Measurements from ENCODE around the gene STK32B. TPM values are rescaled to one million over a fixed set of nuclear protein-coding genes. Genes with fewer than 3 reads are reported as not detected.

STK32B gene
- total and polyA plus RNA-seq, 9 donors: 0.35 to 3.0 (median 1.2) TPM

DNA sequence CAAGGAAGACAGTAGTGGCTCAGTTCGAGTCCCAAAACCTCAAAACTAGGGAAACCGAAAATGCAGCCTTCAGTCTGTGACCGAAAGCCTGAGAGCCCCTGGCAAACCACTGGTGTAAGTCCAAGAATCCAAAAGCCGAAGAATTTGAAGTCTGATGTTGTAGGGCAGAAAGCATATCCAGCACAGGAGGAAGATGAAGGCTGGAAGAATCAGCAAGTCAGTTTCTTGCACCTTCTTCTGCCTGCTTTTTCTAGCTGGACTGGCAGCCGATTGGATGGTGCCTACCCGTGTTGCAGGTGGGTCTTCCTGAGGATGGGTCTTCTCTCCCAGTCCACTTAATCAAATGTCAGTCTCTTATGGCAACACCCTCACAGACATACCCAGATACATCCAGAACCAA is 95.0 kb downstream of the STK32B start:
- Histone ChIP-seq H3K27me3 (no peaks in the 10 kb centered on the region), H3K4me3 (no peak overlapping the region), H3K36me3 (no peaks in the 10 kb centered on the region), H3K9me3 (no peaks in the 10 kb centered on the region), H3K4me1 (ENCODE audit: insufficient read depth) (no peaks in the 10 kb centered on the region), H3K27ac (no peak overlapping the region)
- 77 to 91% (median 82%) methylated on average over 6 of the region's 6 CpGs for WGBS, 3 donors
- DNase-seq: no peak
- intact Hi-C loops (cut with DNase I): no loop called here
- TF ChIP-seq EP300 (IDR thresholded peaks at IDR 0.05): no peak
- TF ChIP-seq POLR2A (IDR thresholded peaks at IDR 0.05): no peak
- no peak for TF ChIP-seq CTCF (IDR thresholded peaks at IDR 0.05)

DNA sequence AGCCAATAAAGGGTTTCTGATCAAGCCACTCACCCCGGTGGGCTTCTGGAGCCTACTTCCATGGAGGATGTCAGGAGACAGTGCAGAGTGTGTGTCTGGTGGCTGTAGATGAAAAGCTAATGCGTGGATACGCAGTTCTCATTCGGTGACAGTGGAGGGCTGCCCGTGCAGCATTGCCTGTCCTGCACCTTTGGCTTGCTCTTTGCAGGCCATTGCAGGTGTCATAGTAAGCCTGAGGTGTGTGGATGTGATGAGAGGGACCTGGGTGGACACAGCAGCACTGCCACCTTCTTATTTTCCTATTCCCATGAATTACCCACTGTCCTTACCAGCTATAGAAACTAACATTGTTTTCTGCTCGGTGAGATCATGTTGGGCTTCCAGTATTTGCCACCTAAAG is 101.2 kb downstream of the STK32B start:
- Histone ChIP-seq H3K4me1 (ENCODE audit: insufficient read depth) (no peaks in the 10 kb centered on the region), H3K9me3 (no peaks in the 10 kb centered on the region), H3K27me3 (no peaks in the 10 kb centered on the region), H3K27ac (no peak overlapping the region), H3K36me3 (no peaks in the 10 kb centered on the region), H3K4me3 (no peak overlapping the region)
- WGBS, 3 donors: 80 to 91% (median 87%) methylated on average over 6 of the region's 6 CpGs
- intact Hi-C loops (cut with DNase I): no loop called here
- no peak for DNase-seq
- TF ChIP-seq CTCF (IDR thresholded peaks at IDR 0.05) (no peak), POLR2A (IDR thresholded peaks at IDR 0.05) (no peak), EP300 (IDR thresholded peaks at IDR 0.05) (no peak)

DNA sequence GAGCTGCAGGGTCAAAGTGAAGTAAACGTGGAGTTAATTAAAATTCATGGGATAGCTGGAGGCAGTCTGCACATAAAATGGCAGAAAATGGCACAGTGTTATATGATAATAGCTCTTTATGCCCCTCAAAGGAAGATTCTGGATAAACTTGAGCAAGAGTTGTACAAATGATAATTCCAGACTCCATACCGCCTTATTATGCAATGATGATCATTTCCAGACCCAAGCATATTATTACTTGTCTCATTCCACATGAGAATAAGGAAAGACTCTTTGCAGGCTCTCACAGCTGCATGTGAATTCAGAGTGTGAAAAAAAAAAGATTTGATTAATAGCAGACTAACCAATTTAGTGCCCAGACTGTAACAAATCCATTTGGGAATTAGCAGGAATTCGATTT is 105.4 kb downstream of the STK32B start:
- H3K9me3 ChIP-seq: no peaks in the 10 kb centered on the region
- 52 to 66% (median 53%) methylated on average over 3 of the region's 3 CpGs for WGBS, 3 donors
- H3K36me3 ChIP-seq: no peaks in the 10 kb centered on the region
- no peaks in the 10 kb centered on the region for H3K27me3 ChIP-seq
- intact Hi-C loops (cut with DNase I): no loop called here
- no peak overlapping the region for H3K27ac ChIP-seq
- H3K4me3 ChIP-seq: no peak overlapping the region
- TF ChIP-seq EP300 (IDR thresholded peaks at IDR 0.05) (no peak), CTCF (IDR thresholded peaks at IDR 0.05) (no peak), POLR2A (IDR thresholded peaks at IDR 0.05) (no peak)
- no peaks in the 10 kb centered on the region for H3K4me1 ChIP-seq (ENCODE audit: insufficient read depth)
- no peak for DNase-seq

GRCh38 chr4:5157791-5158770 is 106.8 kb downstream of the STK32B start:
- no peak overlapping the region for H3K4me3 ChIP-seq
- no peaks in the 10 kb centered on the region for H3K9me3 ChIP-seq
- 73 to 76% (median 76%) methylated on average over 17 of the region's 17 CpGs for WGBS, 3 donors
- H3K4me1 ChIP-seq (ENCODE audit: insufficient read depth): no peaks in the 10 kb centered on the region
- intact Hi-C loops (cut with DNase I): no loop called here
- H3K27ac ChIP-seq: no peak overlapping the region
- no peaks in the 10 kb centered on the region for H3K27me3 ChIP-seq
- TF ChIP-seq CTCF (IDR thresholded peaks at IDR 0.05) (no peak), POLR2A (IDR thresholded peaks at IDR 0.05) (no peak), EP300 (IDR thresholded peaks at IDR 0.05) (no peak)
- DNase-seq: no peak
- H3K36me3 ChIP-seq: no peaks in the 10 kb centered on the region
